ENCODE results near the gene HDAC4.
"Not testable (repeated sequence)": the region's sequence is repeated elsewhere in the genome, so short reads cannot be mapped to it uniquely, and the experiment has no call there.

The HDAC4 gene

DNA sequence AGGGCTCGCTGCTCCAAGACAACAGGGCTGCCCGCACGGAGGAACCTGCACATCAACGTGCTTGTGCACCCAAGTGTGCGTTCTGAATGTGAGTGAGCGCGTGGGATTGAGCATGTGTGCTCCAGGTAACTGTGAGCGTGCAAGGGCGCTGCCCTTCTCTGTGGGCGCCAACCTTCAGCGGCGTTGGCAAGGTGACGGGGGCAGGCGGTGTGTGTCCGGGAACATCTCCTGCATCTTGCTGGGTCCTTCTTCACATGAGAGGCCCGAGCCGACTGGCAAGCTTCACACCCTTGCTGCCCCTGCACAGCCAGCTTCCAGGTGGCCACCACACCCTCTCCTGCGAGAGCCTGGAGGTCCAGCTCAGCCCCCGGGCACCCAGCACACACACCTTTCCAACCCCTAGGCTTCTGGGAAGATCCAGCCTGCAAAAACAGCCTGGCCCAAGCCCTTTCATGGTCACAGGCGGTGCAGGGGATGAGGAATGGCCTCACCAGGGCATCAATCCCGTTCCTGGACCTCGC, 220.9 kb downstream of the HDAC4 start:
- Mint-ChIP-seq H3K9me3 (peaks cover 9 to 29% of the 10 kb centered on the region in 2 donors), H3K4me1 (no peaks in the 10 kb centered on the region), H3K4me3 (no peak overlapping the region), H3K27ac (peak overlapping the region in 1 of 2 donors; percentile 19), H3K27me3 (no peaks in the 10 kb centered on the region)
- ATAC-seq: no peak
- peak in 1 of 2 donors; percentile 2 for DNase-seq

DNA sequence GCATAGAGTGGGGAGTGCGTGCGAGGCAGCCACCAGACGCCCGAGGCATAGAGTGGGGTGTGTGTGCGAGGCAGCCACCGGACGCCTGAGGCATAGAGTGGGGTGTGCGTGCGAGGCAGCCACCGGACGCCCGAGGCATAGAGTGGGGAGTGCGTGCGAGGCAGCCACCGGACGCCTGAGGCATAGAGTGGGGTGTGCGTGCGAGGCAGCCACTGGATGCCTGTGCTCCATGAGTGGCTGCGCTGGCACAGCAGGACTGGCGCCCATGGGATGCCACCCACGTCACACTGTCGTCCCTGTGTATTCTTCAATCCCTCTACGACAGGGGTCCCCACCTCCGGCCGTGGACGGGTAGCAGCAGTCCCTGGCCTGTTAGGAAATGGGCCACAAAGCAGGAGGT, 221.9 kb downstream of the HDAC4 start:
- peaks cover 16 to 38% of the 10 kb centered on the region in 2 donors for H3K9me3 Mint-ChIP-seq
- H3K4me3 Mint-ChIP-seq: no peak overlapping the region
- no peaks in the 10 kb centered on the region for H3K4me1 Mint-ChIP-seq
- H3K27me3 Mint-ChIP-seq: no peaks in the 10 kb centered on the region
- DNase-seq: peak in 1 of 2 donors; percentile 4
- H3K27ac Mint-ChIP-seq: no peak overlapping the region
- no peak for ATAC-seq

DNA sequence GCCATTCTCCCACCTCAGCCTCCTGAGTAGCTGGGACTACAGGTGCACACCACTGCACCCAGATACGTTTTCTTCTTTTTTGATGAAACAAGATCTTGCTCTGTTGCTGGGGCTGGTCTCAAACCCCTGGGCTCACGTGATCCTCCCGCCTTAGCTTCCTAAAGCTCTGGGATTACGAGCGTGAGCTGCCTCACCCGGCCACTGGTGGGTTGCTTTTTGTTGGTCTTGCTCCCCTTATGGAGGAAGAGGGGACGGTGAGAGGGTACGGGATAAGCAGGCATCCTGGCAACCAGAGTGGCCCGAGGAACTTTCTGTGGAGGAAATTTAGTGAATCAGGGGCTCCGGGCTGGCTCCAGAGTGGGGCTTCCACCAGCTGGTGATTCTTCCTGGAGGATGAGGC, 222.3 kb downstream of the HDAC4 start:
- no peak overlapping the region for H3K4me3 Mint-ChIP-seq
- no peaks in the 10 kb centered on the region for H3K27me3 Mint-ChIP-seq
- peak overlapping the region in 1 of 2 donors; percentile 94 for H3K27ac Mint-ChIP-seq
- peak in 1 of 2 donors; percentile 5 for DNase-seq
- peaks cover 17 to 43% of the 10 kb centered on the region in 2 donors for H3K9me3 Mint-ChIP-seq
- no peaks in the 10 kb centered on the region for H3K4me1 Mint-ChIP-seq
- no peak for ATAC-seq

DNA sequence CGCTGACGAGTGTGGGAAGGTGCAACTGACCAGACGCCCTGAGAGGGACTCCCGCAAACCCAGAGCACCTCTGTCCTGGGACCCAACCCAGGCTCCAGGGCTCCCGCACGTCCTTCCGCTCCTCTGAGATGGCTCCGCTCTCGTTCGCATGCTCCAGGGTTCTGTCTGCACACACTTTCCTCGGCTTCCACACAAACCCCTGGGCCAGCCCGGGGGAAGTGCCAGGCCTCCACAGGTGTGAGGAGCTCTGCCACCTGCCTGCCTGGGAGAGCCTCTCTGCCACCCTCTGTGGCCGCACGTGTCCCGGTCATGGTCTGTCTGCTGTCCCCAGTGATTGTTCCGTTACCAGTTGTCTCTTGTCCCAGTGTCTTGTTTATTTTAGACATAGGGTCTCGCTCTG, 222.9 kb downstream of the HDAC4 start:
- ATAC-seq (no peak), DNase-seq (peak in 1 of 2 donors; percentile 6)
- H3K9me3 Mint-ChIP-seq: peaks cover 18 to 49% of the 10 kb centered on the region in 2 donors
- H3K27ac Mint-ChIP-seq: no peak overlapping the region
- H3K4me1 Mint-ChIP-seq: no peaks in the 10 kb centered on the region
- H3K27me3 Mint-ChIP-seq: no peaks in the 10 kb centered on the region
- H3K4me3 Mint-ChIP-seq: no peak overlapping the region

DNA sequence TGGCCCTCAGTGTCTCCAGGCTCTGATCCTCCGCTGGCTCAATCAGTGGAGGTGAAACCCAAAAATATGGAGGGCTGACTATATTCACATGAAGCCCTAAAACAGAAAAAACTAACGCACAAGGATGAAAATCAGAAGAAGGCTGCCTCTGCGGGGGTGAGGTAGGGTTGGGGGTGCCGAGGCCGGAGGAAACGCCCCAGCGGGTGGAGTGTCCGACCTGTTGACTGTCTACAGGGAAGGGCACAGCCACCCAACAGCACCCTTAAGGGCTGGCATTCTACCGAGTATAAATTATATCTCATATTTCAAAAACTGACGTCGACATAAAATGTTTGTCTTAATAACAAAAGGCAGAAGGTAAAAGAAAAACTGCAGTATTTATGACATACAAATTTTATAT, 223.5 kb downstream of the HDAC4 start:
- peaks cover 23 to 55% of the 10 kb centered on the region in 2 donors for H3K9me3 Mint-ChIP-seq
- DNase-seq: peak in 1 of 2 donors; percentile 2
- no peak for ATAC-seq
- H3K4me1 Mint-ChIP-seq: no peaks in the 10 kb centered on the region
- H3K27ac Mint-ChIP-seq: no peak overlapping the region
- H3K27me3 Mint-ChIP-seq: no peaks in the 10 kb centered on the region
- H3K4me3 Mint-ChIP-seq: no peak overlapping the region

DNA sequence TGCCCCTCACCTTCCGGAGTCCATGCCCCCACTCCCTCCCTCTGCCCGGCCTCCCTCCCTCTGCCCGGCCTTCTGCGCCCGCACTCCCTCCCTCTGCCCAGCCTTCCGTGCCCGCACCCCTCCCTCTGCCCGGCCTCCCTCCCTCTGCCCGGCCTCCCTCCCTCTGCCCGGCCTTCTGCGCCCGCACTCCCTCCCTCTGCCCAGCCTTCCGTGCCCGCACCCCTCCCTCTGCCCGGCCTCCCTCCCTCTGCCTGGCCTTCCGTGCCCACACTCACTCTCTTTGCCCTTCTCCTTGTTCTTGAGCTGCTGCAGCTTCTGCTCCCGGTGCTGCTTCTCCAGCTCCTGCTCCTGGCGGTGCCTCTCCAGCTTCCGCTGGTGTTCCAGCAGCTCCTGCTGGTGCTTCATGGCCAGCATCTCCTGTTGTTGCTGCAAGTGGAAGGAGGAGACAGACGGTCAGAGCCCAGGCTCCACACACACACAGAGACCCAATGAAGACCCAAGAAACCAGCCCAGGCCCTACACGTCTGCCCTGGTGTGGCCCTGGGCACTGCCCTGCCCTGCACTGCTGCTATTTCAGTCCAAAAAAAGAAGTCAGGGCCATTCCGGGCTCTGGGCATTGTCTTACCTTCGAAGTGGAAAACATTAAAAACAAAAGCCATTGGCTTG, 224.5 kb downstream of the HDAC4 start:
- not testable (repeated sequence) for H3K4me3 Mint-ChIP-seq, H3K4me1 Mint-ChIP-seq, H3K27me3 Mint-ChIP-seq
- peak overlapping the region in 1 of 2 donors; percentile 77 for H3K27ac Mint-ChIP-seq
- H3K9me3 Mint-ChIP-seq: peaks cover 30 to 62% of the 10 kb centered on the region in 2 donors
- peak; percentile 39 for ATAC-seq
- DNase-seq: peak in 1 of 2 donors; percentile 5

DNA sequence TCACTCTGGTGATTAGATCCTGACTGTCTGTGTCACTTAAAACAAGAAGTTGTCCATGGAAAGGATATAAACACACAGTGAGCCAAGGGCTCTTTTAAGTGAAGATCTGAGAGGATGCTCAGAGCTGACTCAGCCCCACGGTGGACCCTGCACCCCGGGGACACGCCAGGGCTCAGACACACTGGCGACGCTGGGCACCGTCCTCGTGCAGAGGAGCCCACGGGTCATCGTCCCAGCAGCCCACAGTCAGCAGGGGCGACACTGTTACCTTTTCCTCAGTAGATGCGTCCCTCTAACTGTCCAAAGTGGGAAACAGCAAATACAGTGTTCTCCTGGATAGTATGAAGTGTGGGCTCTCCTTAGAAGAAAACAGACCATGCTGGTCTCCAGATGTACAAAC, 225.6 kb downstream of the HDAC4 start:
- DNase-seq: peak in 1 of 2 donors; percentile 0
- H3K4me1 Mint-ChIP-seq: no peaks in the 10 kb centered on the region

DNA sequence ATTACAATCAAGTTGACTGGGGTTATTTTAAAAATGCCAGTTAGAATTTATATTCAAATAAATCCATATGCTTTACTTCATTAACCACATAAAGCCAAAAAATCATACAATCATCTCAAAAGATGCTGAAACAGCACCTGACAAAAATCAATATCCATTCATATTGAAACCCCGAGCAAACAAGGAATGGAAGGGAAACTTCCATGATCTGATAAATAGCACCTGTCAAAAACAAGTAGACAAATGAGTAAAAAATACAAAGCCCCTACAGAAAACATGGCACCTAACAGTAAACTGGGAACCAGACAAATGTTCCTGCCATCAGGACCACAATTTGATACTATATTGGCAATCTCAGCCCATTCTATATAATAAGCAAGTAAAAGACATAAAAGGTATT, 227.5 kb downstream of the HDAC4 start:
- Mint-ChIP-seq H3K9me3 (peaks cover 40 to 63% of the 10 kb centered on the region in 2 donors), H3K27me3 (no peaks in the 10 kb centered on the region), H3K4me3 (no peak overlapping the region), H3K27ac (no peak overlapping the region), H3K4me1 (no peaks in the 10 kb centered on the region)
- ATAC-seq (no peak), DNase-seq (no peak)

More for the DNA sequence above, 225.6 kb downstream of the HDAC4 start:
- Mint-ChIP-seq H3K27me3 (no peaks in the 10 kb centered on the region), H3K27ac (no peak overlapping the region), H3K4me3 (no peak overlapping the region), H3K9me3 (peaks cover 40 to 69% of the 10 kb centered on the region in 2 donors)
- ATAC-seq: no peak

DNA sequence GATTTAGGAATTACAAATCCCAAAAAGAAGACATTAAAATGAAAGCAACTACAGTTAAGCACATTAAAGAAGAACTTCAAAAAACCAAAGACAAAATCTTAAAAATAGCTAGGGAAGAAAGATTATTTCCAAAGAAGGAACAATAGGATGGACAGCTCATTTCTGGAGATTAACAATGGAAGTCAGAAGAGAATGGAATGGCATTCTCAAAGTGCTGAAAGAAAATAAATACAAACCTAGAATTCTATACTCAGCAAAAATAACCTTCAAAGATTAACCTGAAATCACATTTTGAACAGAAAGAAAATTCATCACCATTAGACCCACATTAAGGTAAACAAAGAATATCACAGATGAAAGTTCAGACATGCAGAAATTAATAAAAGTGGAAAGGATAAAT, 229.2 kb downstream of the HDAC4 start:
- no peaks in the 10 kb centered on the region for H3K27me3 Mint-ChIP-seq
- peaks cover 36 to 49% of the 10 kb centered on the region in 2 donors for H3K9me3 Mint-ChIP-seq
- no peak overlapping the region for H3K27ac Mint-ChIP-seq
- ATAC-seq (no peak), DNase-seq (no peak)
- H3K4me1 Mint-ChIP-seq: no peaks in the 10 kb centered on the region
- H3K4me3 Mint-ChIP-seq: no peak overlapping the region

DNA sequence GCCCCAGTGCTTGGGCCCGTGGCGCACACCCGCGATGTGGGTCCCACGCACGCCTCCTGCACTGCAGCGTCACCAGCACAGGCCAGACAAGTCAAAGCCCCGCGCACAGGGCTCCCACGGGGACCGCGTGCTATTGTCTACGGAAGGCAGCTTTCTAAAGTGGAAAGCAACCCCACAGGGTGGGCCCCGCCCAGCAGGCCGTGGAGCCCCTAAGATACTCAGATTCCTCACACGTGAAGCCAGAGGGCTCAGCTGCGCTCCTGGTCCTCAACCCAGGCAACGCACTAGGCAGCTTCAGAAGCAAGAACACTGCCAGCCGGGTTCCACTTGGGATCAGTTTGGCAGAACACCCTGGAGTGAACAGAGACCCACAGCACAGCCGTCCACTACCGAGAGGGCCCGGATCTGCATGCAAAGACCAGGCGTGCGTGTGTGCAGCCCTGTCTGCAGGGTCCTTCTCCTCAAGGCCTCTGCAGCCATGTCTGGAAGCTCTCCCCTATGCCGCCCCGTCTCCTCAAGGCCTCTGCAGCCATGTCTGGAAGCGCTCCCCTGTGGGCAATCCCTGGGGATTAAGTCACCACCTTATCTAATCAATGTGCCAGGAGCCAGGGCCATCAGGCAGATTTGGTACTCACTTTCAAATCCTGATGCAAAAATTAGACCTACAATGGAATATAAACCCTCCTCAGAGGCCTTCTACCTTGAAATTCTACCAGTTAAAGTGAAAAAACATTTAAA, 231.3 kb downstream of the HDAC4 start:
- H3K27me3 Mint-ChIP-seq: no peaks in the 10 kb centered on the region
- H3K27ac Mint-ChIP-seq: peak overlapping the region in 1 of 2 donors; percentile 54
- H3K4me1 Mint-ChIP-seq: peaks cover 10% of the 10 kb centered on the region
- no peak overlapping the region for H3K4me3 Mint-ChIP-seq
- peaks cover 29 to 36% of the 10 kb centered on the region in 2 donors for H3K9me3 Mint-ChIP-seq
- ATAC-seq: no peak
- DNase-seq: peak in 1 of 2 donors; percentile 3

DNA sequence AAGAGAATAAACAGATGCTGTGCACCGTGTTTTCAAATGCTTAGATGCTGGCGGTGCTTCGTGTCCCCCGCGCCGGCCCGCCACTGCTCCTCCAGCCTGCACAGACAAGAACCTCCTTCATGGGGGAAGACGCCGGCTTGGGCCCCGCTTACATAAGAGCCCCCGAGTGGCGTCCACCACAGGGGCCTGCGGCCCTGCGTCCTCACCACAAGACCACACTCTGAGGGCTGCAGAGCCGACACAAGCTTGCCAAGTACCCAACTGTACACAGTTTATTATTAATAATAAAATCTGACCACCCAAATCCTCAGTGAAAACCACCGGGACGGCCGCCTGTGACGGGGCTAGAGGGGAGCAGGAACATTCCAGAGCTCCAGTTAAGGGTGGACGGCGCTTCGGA, 232.2 kb downstream of the HDAC4 start:
- peaks cover 23 to 27% of the 10 kb centered on the region in 2 donors for H3K9me3 Mint-ChIP-seq
- DNase-seq (no peak), ATAC-seq (no peak)
- peaks cover 19% of the 10 kb centered on the region for H3K4me1 Mint-ChIP-seq
- H3K4me3 Mint-ChIP-seq: no peak overlapping the region
- H3K27ac Mint-ChIP-seq: peak overlapping the region in 1 of 2 donors; percentile 67
- no peaks in the 10 kb centered on the region for H3K27me3 Mint-ChIP-seq

DNA sequence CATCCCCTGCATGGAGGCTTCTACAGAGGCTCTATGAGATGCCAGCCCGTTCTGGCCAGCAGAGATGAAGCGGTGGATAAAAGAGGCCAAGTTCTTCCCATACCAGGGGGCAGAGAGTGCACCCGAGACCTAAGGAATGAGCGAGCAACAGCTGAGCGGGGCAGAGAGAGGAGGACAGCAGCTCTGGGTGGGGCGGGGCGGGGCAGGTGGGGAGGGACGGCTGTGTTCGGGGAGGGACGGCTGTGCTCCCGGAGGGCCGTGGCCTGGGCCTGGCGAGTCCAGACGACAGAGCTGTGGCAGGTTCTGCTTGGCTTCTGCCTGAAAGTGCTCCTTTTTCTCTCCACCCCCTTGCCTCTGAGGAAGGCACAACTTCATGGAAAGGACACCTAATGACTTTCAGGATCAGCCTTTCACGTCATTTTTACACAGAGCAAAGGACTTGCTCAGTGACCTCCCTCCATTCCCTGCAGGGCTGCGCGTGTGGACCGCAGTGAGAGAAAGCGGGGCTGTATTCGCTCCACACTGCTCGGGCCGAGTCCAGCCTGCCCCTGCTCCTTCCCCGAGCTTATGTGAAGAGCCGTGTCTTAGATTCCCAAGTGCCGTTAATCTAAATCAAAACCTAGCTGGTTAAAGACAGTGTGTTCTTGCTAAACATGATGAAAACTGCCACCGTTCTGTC, 232.9 kb downstream of the HDAC4 start:
- peak in 1 of 2 donors; percentile 4 for DNase-seq
- Mint-ChIP-seq H3K27me3 (no peaks in the 10 kb centered on the region), H3K27ac (no peak overlapping the region), H3K9me3 (peaks cover 20 to 22% of the 10 kb centered on the region in 2 donors), H3K4me3 (no peak overlapping the region), H3K4me1 (peaks cover 21% of the 10 kb centered on the region)
- ATAC-seq: no peak

DNA sequence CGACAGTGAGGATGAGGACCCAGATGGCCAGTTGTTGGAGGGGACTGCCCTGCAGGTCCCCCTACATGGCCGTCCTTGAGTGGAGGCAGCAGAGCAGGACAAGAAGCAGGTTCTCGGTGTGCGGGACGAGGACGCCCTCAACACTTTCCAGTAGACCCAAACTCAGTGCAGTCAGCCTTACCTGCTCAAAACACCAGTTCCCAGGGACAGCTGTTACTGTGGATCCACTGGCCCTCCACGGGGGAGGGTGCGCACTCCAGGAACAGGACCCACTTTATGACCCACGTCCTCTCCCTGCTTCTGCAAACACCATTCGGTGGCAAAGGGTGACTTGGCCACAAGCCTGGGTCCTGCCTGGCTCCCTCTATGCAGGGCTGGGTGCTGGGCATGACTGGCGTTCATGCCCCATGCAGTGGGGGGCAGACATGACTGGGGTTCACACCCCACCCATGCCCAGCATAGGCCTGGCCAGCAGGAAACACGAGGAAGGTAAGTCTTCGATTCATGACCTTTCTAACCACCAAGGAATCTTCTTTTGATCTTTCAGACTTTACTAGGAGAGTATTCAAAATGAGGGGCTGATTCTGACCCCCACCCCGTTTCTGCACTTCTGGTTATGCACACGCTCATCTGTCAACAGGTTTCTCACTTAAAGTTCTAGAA, 233.7 kb downstream of the HDAC4 start:
- H3K4me3 Mint-ChIP-seq: no peak overlapping the region
- H3K9me3 Mint-ChIP-seq: peaks cover 13 to 16% of the 10 kb centered on the region in 2 donors
- DNase-seq (peak in 1 of 2 donors; percentile 5), ATAC-seq (no peak)
- no peaks in the 10 kb centered on the region for H3K27me3 Mint-ChIP-seq
- no peak overlapping the region for H3K27ac Mint-ChIP-seq
- H3K4me1 Mint-ChIP-seq: peaks cover 21% of the 10 kb centered on the region

DNA sequence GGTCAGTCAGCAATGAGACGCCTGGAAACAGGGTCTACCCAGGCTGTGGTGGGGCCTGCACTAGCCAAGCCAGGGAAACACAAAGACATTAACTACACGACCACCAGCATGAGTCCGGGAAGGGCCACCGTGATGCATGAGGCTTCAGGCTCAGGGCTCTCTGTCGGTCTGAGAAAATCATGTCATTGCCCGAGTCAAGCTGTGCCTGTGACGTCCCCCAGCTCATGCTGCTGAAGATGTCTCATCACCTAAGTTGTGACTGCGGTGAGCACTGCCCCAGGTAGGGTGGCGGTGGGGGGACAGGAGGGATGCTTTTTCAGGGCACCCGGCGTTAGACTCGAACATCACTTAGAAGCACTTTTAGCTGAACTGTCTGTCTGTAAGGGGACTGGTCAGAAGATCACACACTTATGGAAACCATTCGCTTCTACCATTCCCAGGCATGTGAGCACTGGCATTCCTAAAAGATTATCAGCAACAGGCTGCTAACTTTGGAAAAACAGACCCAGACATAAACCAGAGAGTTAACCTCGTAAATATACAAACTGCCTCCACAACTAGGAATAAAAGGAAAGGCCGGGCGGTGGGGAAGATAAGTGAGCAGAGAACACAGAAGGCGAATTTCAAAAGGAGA, 234.5 kb downstream of the HDAC4 start:
- peak in 1 of 2 donors; percentile 3 for DNase-seq
- Mint-ChIP-seq H3K9me3 (peaks cover 7 to 10% of the 10 kb centered on the region in 2 donors), H3K4me3 (no peak overlapping the region), H3K27me3 (no peaks in the 10 kb centered on the region), H3K27ac (no peak overlapping the region), H3K4me1 (peaks cover 21% of the 10 kb centered on the region)
- no peak for ATAC-seq

Measured in stimulated activated naive CD8-positive, alpha-beta T cell treated with anti-CD3 and anti-CD28 coated beads, Interleukin-15, amount 100 ng/mL, for 72 hours (primary cell).